PC-3 (cell line): ENCODE measurements around the gene RTBDN. TPM values are rescaled to one million over a fixed set of nuclear protein-coding genes. Genes with fewer than 3 reads are reported as not detected.
A peak's percentile ranks its signal among the peaks of the same experiment; 100 is the strongest.

ENCODE experiments used
- ATAC-seq: fragments of 200-7000 bp; cut with Tn5 transposase; 2 replicates; pipeline ENCODE4 v1.9.1; 2020; ENCODE audit warnings: mild to moderate bottlenecking, moderate library complexity
- BruUV-seq: library from RNA; stranded (reverse); fragments of 400-500 nt; replicated peaks from 2 replicates; lab custom pipeline; 2021; lab: Mats Ljungman, UMichigan
- CTCF ChIA-PET: fragments of 300-600 bp; sonication (Branson Sonifier 250); formaldehyde crosslinking; loops from one replicate; lab custom pipeline; 2022; ENCODE audit warnings: antibody characterized with exemption; lab: Charles Lee
- POLR2A ChIA-PET: fragments of 300-600 bp; sonication (Branson Sonifier 250); formaldehyde crosslinking; loops from one replicate; lab custom pipeline; 2022; ENCODE audit warnings: antibody characterized with exemption; ENCODE audit not compliant: unreplicated experiment; lab: Charles Lee
- DNase-seq: peaks from one replicate; pipeline ENCODE4 v3.0.0-alpha.2; 2015
- H2AFZ ChIP-seq: fragments of 300-600 bp; sonication (generic); 2 replicates; pipeline ENCODE4 v1.6.0; 2016; ENCODE audit warnings: antibody characterized with exemption, low read length
- H3F3A ChIP-seq: fragments of 300-600 bp; sonication (generic); one replicate; pipeline ENCODE4 v1.6.0; 2017; ENCODE audit warnings: antibody characterized with exemption, low read length, control low read depth, mild to moderate bottlenecking; ENCODE audit not compliant: unreplicated experiment
- H3K27ac ChIP-seq: fragments of 300-600 bp; sonication (generic); 2 replicates; pipeline ENCODE4 v1.5.1; 2016; ENCODE audit warnings: mild to moderate bottlenecking, low read length
- H3K27me3 ChIP-seq: fragments of 300-600 bp; sonication (generic); 2 replicates; pipeline ENCODE4 v1.6.1; 2016; ENCODE audit warnings: low read length, mixed read lengths
- H3K36me3 ChIP-seq: fragments of 300-600 bp; sonication (generic); 2 replicates; pipeline ENCODE4 v1.6.1; 2016; ENCODE audit warnings: low read depth, mixed run types, low read length, mixed read lengths
- H3K4me1 ChIP-seq: fragments of 300-600 bp; sonication (generic); 2 replicates; pipeline ENCODE4 v1.5.1; 2016; ENCODE audit warnings: low read length; ENCODE audit not compliant: insufficient read depth
- H3K4me2 ChIP-seq: fragments of 300-600 bp; sonication (generic); 2 replicates; pipeline ENCODE4 v1.6.0; 2016; ENCODE audit warnings: low read length
- H3K4me3 ChIP-seq: fragments of 300-600 bp; sonication (generic); 2 replicates; pipeline ENCODE4 v1.5.1; 2016; ENCODE audit warnings: mild to moderate bottlenecking, low read length, mixed read lengths
- H3K79me2 ChIP-seq: fragments of 300-600 bp; sonication (generic); 2 replicates; pipeline ENCODE4 v1.6.1; 2017; ENCODE audit warnings: low read length, mixed read lengths
- H3K9ac ChIP-seq: fragments of 300-600 bp; sonication (generic); 2 replicates; pipeline ENCODE4 v1.6.0; 2016; ENCODE audit warnings: mild to moderate bottlenecking, low read length
- H3K9me2 ChIP-seq: fragments of 300-600 bp; sonication (generic); replicated peaks from 2 replicates; pipeline ENCODE4 v1.6.1; 2016; ENCODE audit warnings: mixed run types, low read length, mixed read lengths
- H3K9me3 ChIP-seq: fragments of 300-600 bp; sonication (generic); 2 replicates; pipeline ENCODE4 v1.6.1; 2016; ENCODE audit warnings: low read length, mixed read lengths
- H4K20me1 ChIP-seq: fragments of 300-600 bp; sonication (generic); 2 replicates; pipeline ENCODE4 v1.6.1; 2016; ENCODE audit warnings: low read length, mixed read lengths
- CTCF ChIP-seq: fragments of 300-600 bp; sonication (generic); conservative IDR thresholded peaks from 2 replicates; pipeline ENCODE4 v1.5.1; 2017; ENCODE audit warnings: antibody characterized with exemption, low read depth, mild to moderate bottlenecking, low read length
- EZH2 ChIP-seq: fragments of 300-600 bp; sonication (generic); IDR thresholded peaks from one replicate; pipeline ENCODE4 v1.6.1; 2017; ENCODE audit warnings: antibody characterized with exemption, mild to moderate bottlenecking, low read length; ENCODE audit not compliant: unreplicated experiment
- EZH2phosphoT487 ChIP-seq: fragments of 300-600 bp; sonication (generic); IDR thresholded peaks from 2 replicates; pipeline ENCODE4 v1.6.1; 2018; ENCODE audit warnings: mild to moderate bottlenecking, antibody characterized with exemption, low read length, borderline replicate concordance
- intact Hi-C: fragments of 100-400 bp; cut with micrococcal nuclease; formaldehyde crosslinking; loops from 2 replicates; pipeline ENCODE4 v1.9.0; 2023
- total RNA-seq: library from RNA; depleted of rRNA; stranded (reverse); fragments of >200 nt; gene quantifications from 2 replicates; pipeline ENCODE4 v1.2.3, GENCODE V29; 2014

RTBDN gene
- total RNA-seq, 1 experiment from 2014 or later, result 3.7 TPM

- peaks cover 16% of the 10 kb centered on the region for H4K20me1 ChIP-seq
- H3K79me2 ChIP-seq, result peaks cover 21% of the 10 kb centered on the region
- H3K27ac ChIP-seq, result peak overlapping the region; percentile 69
- DNase-seq, result peak; percentile 63
- no peak for ATAC-seq
- TSS peak; percentile 27 for BruUV-seq
- TF ChIP-seq EZH2 (no peak), CTCF (0 out of 2 replicates have a peak, but pooled peaks have one; percentile 17)
- ChIA-PET POLR2A (no interaction called here), CTCF (interaction anchor here (0.7 kb wide), 1 partner anchor 10 kb away, joined by 4 read pairs; no protein-coding TSS in a partner anchor)
- 0 out of 2 replicates have a peak overlapping the region, but pooled peaks have one; percentile 10 for H2AFZ ChIP-seq
- peaks cover 61% of the 10 kb centered on the region for H3K4me1 ChIP-seq
- intact Hi-C loops, result no loop called here
- no peaks in the 10 kb centered on the region for H3K9me2 ChIP-seq
- H3F3A ChIP-seq, result peaks cover 12% of the 10 kb centered on the region
- no peaks in the 10 kb centered on the region for H3K36me3 ChIP-seq
- H3K9ac ChIP-seq, result peak overlapping the region; percentile 52
- H3K4me2 ChIP-seq, result peak overlapping the region; percentile 92
- no peaks in the 10 kb centered on the region for H3K9me3 ChIP-seq
- peak overlapping the region; percentile 90; the same call in 1 of the 2 replicates for H3K4me3 ChIP-seq
- H3K27me3 ChIP-seq, result no peaks in the 10 kb centered on the region
These were observed 45.7 kb downstream of the RTBDN start for GRCh38 chr19:12788682-12789097.

DNA sequence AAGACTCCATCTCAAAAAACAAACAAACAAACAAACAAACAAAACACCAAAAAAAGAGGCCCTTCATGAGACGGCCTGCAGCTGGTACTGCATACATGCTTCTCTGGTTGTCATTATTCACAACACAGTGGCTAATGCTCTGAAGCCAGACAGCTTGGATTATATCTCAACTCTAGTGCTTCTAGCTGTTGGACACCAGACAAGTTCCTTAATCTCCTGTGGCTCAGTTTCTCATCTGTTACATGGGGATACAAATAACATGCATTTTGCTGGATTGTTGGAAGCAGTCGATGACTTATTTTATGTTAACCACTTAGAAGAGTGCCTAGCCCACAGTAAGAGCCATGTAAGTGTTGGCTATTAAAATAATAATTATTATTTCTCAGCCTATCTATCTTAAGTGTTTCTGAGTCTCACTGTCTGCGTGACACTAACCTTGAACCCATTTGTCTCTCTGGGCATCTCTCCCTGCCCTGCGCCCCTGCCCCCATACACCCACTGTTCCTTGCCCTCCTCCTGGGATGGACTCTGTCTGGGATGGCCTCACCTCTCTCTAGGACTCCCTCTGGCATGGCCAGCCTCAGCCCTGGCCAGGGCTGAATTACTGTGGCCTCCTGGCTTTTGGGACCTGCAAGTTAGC, 46.2 kb downstream of the RTBDN start:
- CTCF ChIA-PET, result no interaction called here
- TF ChIP-seq EZH2phosphoT487 (no peak), CTCF (no peak), EZH2 (no peak)
- Histone ChIP-seq H3K4me1 (peaks cover 66% of the 10 kb centered on the region), H3K9me2 (no peaks in the 10 kb centered on the region), H3K36me3 (no peaks in the 10 kb centered on the region), H3K4me2 (peak overlapping the region; percentile 92), H3K9ac (no peak overlapping the region), H2AFZ (no peak overlapping the region), H3K9me3 (no peaks in the 10 kb centered on the region), H3K27ac (peak overlapping the region; percentile 69), H3K27me3 (no peaks in the 10 kb centered on the region), H3K4me3 (peak overlapping the region; percentile 90; the same call in 1 of the 2 replicates), H3F3A (peaks cover 15% of the 10 kb centered on the region), H3K79me2 (peaks cover 19% of the 10 kb centered on the region), H4K20me1 (peaks cover 16% of the 10 kb centered on the region)
- POLR2A ChIA-PET, result no interaction called here
- ATAC-seq (no peak), DNase-seq (no peak)
- BruUV-seq, result no TSS peak
- intact Hi-C loops, result no loop called here

- H3K27ac ChIP-seq, result no peak overlapping the region
- no TSS peak for BruUV-seq
- no peaks in the 10 kb centered on the region for H3K9me2 ChIP-seq
- peaks cover 10% of the 10 kb centered on the region for H4K20me1 ChIP-seq
- no peak overlapping the region for H3K4me2 ChIP-seq
- H3F3A ChIP-seq, result peaks cover 9% of the 10 kb centered on the region
- H3K9me3 ChIP-seq, result no peaks in the 10 kb centered on the region
- intact Hi-C loops, result no loop called here
- H3K9ac ChIP-seq, result no peak overlapping the region
- ChIA-PET POLR2A (no interaction called here), CTCF (interaction anchor here (0.6 kb wide), 1 partner anchor 122 kb away, joined by 3 read pairs; no protein-coding TSS in a partner anchor)
- no peaks in the 10 kb centered on the region for H3K36me3 ChIP-seq
- H3K27me3 ChIP-seq, result no peaks in the 10 kb centered on the region
- peaks cover 73% of the 10 kb centered on the region for H3K4me1 ChIP-seq
- TF ChIP-seq EZH2phosphoT487 (no peak), CTCF (no peak), EZH2 (no peak)
- H3K4me3 ChIP-seq, result no peak overlapping the region
- H2AFZ ChIP-seq, result no peak overlapping the region
- ATAC-seq, result no peak
- DNase-seq, result no peak
- H3K79me2 ChIP-seq, result peaks cover 12% of the 10 kb centered on the region
These were observed 46.9 kb downstream of the RTBDN start for GRCh38 chr19:12787458-12787857.
